22Rv1 (cell line): Measurements from ENCODE around the gene IQCC.

ENCODE experiments used
- ZFX ChIP-seq: fragments of 450-650 bp; IDR thresholded peaks from 2 replicates; pipeline ENCODE4 v1.6.1; 2017; ENCODE audit warnings: antibody characterized with exemption, borderline replicate concordance
- TF ChIP-seq, protein P1 (sequence below): fragments of 450-650 bp; IDR thresholded peaks from 2 replicates; pipeline ENCODE4 v1.5.1; 2017; ENCODE audit warnings: mild to moderate bottlenecking

GRCh38 chr1:32257227-32257508, 51.7 kb downstream of the IQCC start:
- TF ChIP-seq, protein P1, sequence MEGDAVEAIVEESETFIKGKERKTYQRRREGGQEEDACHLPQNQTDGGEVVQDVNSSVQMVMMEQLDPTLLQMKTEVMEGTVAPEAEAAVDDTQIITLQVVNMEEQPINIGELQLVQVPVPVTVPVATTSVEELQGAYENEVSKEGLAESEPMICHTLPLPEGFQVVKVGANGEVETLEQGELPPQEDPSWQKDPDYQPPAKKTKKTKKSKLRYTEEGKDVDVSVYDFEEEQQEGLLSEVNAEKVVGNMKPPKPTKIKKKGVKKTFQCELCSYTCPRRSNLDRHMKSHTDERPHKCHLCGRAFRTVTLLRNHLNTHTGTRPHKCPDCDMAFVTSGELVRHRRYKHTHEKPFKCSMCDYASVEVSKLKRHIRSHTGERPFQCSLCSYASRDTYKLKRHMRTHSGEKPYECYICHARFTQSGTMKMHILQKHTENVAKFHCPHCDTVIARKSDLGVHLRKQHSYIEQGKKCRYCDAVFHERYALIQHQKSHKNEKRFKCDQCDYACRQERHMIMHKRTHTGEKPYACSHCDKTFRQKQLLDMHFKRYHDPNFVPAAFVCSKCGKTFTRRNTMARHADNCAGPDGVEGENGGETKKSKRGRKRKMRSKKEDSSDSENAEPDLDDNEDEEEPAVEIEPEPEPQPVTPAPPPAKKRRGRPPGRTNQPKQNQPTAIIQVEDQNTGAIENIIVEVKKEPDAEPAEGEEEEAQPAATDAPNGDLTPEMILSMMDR: no peak
- TF ChIP-seq ZFX: no peak
